Astrocyte of the cerebellum (primary cell): ENCODE results near the gene NRL.
"Not testable (repeated sequence)": the region's sequence is repeated elsewhere in the genome, so short reads cannot be mapped to it uniquely, and the experiment has no call there.

Experiments used
- DNase-seq: peaks from one replicate; pipeline ENCODE4 v3.0.0-alpha.2; 2011; ENCODE audit warnings: low read depth
- H3K4me3 ChIP-seq: 2 replicates; pipeline ENCODE4 v1.5.1; 2011; ENCODE audit warnings: mild to moderate bottlenecking, low read depth, low read length, moderate library complexity
- CTCF ChIP-seq: IDR thresholded peaks from 2 replicates; pipeline ENCODE4 v1.5.1; 2012; ENCODE audit warnings: low read length, low read depth, moderate library complexity, mild to moderate bottlenecking; ENCODE audit errors: missing control alignments
- in situ Hi-C: cut with HindIII; loops from 2 replicates; pipeline ENCODE4 v1.10.0; 2017; ENCODE audit warnings: low sequenced_read_pairs

NRL gene

GRCh38 chr14:24032727-24033418 is 81.9 kb downstream of the NRL start:
- in situ Hi-C loops = no loop called here
- H3K4me3 ChIP-seq = no peak overlapping the region
- no peak for TF ChIP-seq CTCF
- DNase-seq = no peak

GRCh38 chr14:24031331-24031730 is 83.4 kb downstream of the NRL start:
- H3K4me3 ChIP-seq, in situ Hi-C loops, DNase-seq: not testable (repeated sequence)

GRCh38 chr14:24029687-24030086 is 85.1 kb downstream of the NRL start:
- in situ Hi-C loops, H3K4me3 ChIP-seq, DNase-seq: not testable (repeated sequence)
